Stimulated activated CD8-positive, alpha-beta memory T cell treated with anti-CD3 and anti-CD28 coated beads, Interleukin-4, amount 100 ng/mL, for 4 hours (primary cell): ENCODE data around the gene ADGRB2.

Source experiments
- DNase-seq, 2 donors: peaks; one replicate each; pipeline ENCODE4 v3.0.0-alpha.2; 2020; ENCODE audit warnings: low read depth in 2 of 2, low spot score in 1 of 2

The ADGRB2 gene

DNA sequence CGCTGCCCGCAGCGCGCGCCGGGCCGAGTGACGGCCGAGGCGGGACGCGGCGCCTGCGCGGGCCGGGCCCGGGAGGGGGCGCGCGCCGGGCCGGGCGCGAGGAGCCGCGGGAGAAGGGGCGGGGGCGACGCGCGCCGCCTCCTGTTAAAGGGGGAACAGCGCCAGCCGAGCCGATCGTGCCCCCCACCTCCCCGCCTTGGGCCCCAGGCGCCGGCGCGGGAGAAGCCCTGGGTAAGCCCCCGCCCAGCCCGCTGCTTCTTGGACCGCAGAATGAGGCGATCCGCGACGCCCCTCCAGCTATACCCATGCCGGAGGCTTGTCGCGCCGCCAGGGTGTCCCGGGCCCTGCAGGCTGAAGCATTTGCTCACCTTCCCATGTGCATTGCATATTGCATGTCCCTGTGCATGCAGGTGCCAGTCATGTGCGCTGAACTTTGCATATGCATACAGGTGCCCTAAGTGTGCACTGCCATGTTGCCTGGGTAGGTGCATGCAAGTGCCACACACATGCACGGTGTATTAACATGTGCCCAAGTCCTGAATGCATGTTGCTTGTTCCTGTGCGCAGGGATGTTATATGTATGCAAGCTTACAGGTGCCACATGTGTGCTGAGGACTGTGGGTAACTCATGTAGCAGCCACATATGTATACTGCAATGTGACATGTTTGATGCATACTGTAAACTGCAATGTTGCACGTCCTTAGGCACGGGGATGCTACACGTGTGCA is at the start of gene ADGRB2:
TSS of gene ADGRB2 (minus strand) at position 29 of the 729 bp plus-strand sequence. CDS start 7,119 bp downstream, outside the sequence.
- DNase-seq, result no peak

DNA sequence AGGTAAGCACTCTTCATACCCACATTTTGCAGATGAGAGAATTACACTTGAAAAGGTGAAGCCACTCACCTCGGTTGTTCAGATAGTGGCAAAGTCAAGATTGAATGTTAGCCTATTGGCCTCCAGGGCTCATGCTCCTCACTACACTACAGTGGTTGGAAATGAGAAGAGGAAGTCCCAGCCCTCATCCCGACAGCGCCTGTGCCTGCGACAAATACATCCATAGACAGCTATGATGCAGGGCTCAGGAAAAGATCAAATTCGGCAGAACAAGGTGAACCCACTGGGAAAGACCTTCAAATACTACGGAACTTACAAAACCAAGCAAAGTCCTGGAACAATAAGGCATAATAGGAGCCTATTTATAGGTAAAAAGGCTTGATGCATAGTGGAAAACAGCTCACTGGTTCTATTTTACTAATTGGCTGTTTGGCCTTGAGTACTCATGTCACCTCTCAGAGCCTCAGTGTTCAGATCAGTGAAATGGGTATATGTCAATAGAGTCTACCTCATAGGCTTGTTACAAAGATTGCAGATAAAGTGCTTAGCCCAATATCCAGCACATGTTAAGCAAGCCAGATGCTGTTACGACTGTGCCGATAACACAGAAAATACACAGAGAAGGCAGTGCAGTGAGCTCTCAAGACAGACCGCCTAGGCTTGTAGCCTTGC is 48.2 kb upstream of the ADGRB2 start:
- DNase-seq, result no peak

GRCh38 chr1:31811605-31812004 is 47.5 kb upstream of the ADGRB2 start:
- no peak for DNase-seq

GRCh38 chr1:31809698-31810097 is 45.6 kb upstream of the ADGRB2 start:
- DNase-seq, result no peak

DNA sequence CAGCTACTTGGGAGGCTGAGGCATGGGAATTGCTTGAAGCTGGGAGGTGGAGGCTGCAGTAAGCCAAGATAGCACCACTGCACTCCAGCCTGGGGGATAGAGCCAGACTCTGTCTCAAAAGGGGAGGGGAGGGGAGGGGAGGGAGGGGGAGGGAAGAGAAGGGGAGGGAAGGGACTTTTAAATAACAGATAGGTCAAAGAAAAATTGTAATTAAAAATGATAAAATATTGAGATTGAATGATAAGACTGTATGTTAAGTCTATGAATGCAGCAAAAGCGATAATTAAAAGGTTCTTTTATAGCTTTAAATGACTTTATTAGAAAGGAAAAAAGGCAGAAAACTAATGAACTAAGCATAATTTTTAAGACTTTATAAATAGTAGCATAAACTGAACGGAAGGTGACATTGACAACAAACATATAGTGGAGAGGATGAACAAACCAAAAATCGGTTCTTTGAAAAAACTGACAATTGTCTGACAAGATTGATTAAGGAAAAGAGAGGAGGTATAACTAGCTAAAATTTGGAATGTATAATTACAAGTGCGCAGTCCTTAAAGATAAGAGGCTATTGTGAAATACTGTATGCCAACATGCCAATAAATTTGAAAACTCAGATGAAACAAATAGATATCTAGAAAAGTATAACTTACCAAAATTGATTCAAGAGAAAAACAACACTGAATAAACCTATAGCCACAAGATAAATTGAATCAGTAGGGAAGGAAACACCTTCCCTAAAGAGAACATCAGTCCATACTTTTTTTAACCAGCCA is 43.3 kb upstream of the ADGRB2 start:
- DNase-seq, result no peak

DNA sequence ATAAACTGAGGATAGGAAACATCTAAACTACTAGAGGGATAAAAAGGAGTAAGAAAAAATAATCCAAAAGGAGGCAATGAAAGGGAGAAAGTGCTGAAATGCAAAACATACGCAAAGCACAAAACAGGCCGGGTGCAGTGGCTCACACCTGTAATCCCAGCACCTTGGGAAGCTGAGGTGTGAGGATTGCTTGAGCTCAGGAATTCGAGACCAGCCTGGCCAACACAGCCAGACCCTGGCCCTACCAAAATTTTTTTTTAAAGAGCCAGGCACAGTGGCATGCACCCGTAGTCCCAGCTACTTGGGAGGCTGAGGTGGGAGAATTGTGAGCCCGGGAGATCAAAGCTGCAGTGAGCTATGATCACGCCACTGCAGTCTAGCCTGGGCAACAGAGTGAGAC is 41.2 kb upstream of the ADGRB2 start:
- DNase-seq, result no peak

- no peak for DNase-seq
Measured at GRCh38 chr1:31804098-31804497, 40.0 kb upstream of the ADGRB2 start.

DNA sequence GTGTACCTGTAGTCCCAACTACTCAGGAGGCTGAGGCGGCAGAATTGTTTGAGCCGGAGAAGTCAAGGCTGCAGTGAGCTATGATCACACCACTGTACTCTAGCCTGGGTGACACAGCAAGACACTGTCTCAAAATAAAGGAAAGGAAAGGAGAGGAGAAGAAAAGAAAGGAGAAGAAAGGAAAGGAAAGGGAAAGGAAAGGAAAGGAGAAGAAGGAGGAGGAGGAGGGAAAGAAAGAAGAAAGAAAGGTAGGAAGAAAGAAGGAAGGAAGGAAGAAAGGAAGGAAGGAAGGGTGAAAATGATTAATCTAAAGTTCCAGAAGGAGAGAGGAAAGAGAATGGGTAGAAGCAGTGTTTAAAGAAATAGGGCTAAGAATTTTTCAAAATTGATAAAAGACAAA is 39.5 kb upstream of the ADGRB2 start:
- DNase-seq, result no peak

DNA sequence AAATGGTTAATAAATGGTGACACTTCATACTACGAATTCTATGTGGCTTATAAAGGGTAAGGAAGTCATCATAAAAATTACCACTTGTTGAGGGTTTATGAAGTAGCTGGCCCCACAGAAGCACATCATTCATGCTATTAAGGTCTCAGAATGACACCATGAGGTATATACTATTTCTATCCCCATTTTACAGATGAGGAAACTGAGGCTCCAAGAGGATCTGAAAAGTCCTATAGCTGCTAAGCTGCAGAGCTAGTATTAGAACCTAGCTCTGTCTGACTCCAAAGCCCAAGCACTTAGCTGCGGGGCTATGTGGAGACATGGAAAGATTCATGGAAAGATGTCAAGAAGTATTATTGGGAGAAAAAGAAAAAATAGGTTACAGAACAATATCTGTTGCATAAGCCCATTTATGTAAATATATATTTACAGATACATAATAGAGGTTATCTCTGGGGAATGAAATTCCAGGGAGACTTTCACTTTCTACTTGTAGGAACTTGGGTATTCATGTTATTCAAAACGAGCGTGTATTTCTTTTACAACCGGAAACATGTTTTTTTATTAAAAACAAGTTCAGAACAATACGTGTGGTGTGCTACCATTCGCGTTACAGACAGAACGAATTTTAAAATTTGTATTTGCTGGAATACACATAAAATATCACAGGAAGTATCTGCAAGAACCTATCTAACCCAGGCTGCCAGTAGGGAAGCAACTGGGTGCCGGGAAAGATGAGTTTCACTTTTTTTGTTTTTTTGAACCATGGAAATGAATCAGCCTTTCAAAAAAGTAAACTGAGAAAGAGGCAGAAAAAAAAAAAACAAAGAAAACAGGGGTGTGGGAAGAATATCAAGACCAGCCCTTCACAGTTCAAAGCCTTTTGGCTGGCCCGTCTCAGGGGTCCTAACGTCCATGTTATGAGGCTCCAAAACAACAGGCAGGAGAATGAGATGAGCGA is 38.3 kb upstream of the ADGRB2 start:
- no peak for DNase-seq

DNA sequence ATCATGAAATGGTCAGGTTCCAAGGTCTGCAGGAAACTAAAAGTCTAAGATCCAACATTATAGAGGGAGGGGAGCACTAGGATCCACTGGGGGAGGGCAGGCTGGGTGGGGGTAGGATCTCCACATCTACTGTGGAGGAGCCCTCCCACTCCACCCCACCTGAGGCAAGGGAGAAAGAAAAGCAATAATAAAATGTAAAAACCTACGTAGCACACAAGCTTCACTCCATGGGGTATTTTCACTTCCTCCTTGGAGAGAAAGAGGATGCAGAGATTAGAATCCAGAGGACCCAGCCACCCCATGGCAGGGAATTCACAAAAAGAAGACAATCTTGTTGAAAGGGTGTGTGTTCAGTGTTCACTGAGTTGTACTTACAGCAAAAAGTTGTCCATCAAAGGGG is 37.3 kb upstream of the ADGRB2 start:
- DNase-seq, result no peak

DNA sequence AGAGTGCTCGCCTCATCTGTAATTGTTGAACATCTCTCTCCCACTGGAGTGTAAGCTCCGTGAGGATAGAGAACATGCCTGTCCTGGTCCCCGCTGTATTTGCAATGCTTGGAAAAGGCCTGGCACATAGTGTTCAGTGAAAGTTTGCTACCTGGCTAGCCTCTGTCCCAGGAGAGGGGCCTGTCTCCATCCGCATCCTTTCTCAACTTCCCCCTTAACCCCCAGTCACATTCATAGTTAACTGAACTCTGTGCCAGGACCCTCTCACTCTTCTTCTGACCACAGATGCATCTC is 36.5 kb upstream of the ADGRB2 start:
- no peak for DNase-seq

DNA sequence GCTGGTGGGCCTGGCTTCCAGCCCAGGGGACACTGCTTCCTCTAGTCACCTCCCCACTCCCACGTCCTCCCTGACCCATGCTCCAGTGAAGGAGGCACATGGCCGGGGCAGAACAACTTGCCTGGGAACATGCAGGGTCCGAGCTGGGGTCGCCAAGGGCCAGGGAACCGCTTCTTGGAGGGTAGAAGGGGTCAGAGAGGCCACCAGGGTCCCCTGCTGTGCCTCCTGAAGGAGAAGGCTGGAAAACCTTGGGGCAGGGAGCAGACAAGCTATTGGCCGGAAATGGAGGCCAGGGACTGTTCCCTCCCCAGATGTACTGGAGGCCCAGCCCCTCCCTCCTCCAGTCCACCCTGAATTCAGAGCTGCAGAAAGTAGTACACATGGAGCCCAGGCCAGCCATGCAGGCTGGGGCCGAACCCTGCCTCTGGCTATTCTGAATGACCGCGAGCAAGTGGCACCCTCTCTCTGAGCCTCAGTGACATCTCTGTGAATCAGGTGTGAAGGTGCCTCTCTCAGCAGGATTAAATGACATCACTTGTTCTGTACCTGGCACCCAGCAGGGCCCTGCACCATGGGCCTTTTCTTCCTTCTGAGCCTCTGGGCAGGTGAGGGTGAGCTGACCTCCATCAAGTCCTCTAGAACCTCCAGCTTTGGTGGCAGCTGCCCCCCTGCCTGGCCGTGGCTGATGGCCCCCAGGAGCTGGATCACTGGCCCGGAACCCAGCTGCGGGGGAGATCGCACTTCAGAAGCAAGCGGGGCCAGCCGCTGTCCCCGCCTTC is 35.9 kb upstream of the ADGRB2 start:
- no peak for DNase-seq

DNA sequence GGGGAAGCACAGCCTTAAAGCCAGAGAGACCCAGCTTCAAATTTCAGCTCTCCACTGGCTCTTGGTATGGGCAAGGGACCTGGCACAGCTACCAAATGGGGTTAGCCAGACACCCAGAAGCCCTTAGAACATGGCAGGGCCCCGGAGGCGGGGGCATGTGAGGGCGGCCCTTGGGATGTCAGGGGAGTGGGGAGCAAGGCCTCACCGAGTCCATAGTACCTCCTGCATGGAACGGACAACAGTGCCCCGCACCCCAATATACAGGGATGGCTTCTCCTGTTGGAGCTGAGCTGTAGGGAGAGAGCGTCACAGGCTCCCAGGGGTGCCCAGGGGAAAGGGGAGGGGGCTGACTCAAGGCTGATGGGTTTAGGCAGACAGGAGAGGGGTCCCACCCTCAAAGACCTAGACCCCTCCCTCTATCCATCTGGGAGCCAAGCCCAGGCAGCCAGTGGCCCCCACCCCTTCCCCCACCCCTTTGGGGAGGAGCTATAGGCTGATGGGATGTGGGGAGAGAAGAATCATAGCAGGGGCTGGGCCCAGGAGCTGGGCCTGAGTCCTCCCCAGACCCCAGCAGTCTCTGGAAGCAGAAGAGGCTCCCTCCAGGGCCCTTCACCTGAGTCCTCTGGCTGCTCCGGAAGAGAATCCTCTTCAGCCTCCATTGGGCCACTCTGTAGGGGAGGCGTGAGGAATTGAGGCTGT is 35.2 kb upstream of the ADGRB2 start:
- DNase-seq, result no peak

- DNase-seq, result no peak
Measured at GRCh38 chr1:31798433-31799195, 34.5 kb upstream of the ADGRB2 start.

DNA sequence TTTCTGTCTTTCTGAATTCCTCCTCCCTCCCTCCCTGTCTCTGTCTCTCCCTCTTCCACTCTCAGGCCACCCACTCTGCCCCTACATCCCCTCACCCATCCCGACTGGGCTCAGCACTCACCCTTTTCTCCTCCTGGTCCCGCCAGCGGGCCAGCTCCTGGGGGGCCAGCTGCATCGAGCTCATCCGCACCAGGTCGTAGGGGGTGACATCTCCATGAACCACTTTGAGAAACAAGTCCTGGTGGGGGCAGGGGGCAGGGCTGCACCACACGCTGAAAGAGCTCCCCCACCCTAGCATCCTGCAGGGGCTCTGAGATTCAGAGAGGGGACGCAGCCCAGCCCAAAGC is 33.9 kb upstream of the ADGRB2 start:
- no peak for DNase-seq

- DNase-seq, result no peak
Measured at GRCh38 chr1:31797216-31797615, 33.1 kb upstream of the ADGRB2 start.

DNA sequence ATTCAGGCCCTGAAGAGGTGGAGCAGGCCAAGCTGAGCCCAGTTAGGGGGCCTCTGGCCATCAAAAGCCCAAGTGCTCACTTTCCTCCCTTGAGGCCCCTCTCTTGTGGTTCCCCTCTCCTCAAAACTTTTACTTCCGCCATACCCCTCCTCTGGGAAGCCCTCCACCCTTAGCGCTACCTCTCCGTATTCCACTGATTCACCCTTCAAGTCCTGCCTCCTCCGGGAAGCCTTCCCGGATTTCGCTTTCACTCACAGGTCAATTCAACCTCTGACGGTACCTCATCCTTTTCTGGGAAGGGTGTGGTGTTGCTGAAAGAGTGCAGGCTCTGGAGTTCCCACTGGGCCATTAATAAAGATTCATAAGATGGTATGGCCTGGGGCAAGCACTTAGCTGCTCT is 32.6 kb upstream of the ADGRB2 start:
- no peak for DNase-seq

DNA sequence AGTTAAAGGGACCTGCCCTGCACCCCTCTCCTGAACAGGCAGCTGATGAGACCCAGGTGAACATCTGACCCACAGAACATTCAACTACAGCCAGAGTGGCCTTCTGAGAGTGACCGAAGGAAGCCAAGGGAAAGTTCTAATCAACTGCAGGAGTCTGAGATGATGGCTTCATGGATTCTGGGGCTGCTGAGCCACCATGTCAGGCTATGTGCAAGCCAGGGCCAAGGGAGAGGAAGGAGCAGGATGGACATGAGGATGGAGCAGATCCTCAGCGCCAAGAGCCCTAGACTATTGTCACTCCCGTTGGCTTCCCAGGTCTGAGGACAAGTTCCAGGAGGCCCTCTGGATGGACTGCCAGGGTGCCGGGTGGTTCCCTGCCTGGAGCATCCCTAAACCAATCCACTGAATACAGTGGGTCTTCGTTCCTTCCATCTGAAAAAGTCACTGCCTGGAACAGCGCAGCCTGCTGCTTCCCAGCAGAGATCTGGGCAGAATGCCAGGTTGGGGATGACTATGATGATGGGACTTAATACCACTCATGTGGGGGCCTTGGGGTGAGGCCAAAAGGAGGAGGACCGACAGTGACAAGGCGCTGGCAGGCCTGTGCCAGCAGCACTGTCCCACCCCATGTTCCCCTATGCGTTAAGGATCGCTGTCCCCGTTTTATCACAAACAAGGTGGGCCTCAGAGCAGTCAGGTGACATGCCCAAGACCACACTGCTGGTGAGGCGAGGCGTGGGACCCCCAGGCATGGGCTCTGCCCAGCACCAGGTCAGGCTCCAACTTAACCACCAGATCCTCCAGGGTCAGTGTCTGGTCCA is 31.9 kb upstream of the ADGRB2 start:
- DNase-seq, result no peak
